HG02610 (cell line): ENCODE data around the gene SERGEF.

Experiments
- ATAC-seq: cut with Tn5 transposase; IDR thresholded peaks from one replicate; pipeline ENCODE4 v1.9.1; 2021; ENCODE audit warnings: mild to moderate bottlenecking, moderate library complexity; ENCODE audit not compliant: unreplicated experiment

SERGEF gene

DNA sequence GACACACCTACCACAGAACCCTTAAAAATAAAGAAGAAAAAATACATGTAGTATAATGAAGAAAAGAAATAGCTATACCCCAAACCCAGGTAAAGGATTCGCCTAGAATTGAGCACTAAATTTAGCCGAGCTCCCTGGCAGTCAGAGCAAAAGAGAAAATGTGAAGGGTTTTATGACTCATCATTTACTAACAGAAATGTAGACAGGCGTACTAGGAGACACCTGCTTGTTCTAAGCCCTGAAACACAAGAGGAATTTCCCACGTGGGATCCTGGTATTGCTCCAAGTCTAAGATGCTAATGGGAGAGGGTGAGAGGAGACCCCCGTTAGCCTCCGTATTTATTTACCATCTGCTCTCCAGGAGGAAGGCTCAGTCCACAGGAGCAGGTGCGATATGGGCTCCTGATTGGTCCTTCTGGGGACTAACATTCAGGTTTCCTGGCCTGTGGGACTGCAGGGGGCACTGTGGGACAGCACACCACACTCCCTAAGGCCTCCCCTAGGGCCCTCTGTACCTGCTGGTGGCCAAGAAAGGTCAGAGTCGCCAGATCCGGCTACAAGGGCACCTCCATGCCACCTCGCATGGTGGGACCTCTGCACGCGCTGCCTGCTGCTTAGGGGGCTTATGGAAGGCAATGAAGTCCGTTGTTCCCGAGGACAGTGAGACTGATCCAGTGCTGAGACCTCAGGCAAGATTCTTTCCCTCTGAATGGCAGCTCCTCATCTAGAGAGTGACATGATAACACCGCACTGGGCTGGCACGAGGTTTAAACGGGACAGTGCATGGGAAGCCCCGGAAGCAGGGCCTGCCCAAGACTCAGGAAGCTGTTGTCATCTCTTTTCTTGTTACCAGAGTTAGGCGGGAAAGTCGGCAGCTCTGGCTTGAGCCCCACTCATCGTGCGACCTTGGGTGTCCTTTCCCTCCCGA lies 252.5 kb downstream of the SERGEF start:
- no peak for ATAC-seq

DNA sequence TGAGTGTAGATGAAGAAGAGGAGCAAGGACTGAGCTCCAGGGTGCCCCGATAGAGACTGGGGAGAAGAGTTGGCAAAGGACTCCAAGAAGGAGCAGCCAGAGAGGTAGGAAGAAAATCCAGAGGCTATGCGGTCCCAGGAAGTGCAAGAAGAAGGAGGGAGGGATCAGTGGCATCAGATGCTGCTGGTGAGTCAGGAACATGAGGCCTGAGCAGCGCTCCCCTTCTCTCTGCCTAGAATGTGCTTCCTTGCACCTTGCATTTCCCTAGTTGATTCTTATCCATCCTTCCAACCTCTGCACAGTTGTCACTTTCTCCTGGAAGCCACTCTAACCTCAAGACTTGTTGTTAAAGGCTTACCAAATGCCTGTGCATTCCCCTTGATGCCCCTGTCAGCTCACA lies 257.0 kb downstream of the SERGEF start:
- no peak for ATAC-seq

DNA sequence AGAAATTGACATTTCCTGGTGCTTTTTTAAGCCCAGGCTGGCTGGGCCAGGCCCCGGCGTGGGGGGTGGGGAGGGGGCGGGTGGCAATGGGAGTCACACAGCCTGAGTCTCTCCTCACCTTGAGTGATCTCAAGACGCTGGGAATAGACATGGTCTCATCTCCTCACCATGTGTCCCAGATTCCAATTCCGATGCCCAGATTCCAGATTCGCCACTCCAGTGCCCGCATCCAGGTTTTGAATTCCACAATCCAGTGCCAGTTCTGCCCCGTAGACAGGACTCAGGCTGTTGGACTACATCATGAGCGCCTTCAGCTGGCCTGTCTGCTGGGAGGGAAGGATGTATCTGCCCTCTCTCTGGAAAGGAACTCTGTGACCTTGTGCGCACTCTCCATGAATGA lies 259.2 kb downstream of the SERGEF start:
- ATAC-seq: no peak

DNA sequence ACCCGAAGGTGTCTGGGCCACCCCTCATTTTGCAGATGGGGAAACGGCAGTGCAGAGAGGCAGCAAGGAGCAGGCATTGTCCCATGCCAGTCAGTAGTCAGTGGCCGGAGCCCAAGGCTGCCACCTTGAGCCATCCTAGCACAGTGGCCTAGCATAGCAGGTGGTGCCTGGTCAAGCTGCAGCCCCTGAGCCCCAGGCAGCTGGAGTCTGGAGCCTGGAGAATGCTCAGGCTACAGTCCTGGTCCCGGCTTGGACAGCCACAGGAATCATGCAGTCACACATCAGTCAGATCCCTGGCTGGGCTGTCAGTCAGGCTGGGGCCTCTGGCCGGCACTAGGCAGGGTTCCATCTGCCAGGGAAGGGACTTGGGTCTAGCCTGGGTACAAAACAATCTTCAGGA lies 259.7 kb downstream of the SERGEF start:
- no peak for ATAC-seq

DNA sequence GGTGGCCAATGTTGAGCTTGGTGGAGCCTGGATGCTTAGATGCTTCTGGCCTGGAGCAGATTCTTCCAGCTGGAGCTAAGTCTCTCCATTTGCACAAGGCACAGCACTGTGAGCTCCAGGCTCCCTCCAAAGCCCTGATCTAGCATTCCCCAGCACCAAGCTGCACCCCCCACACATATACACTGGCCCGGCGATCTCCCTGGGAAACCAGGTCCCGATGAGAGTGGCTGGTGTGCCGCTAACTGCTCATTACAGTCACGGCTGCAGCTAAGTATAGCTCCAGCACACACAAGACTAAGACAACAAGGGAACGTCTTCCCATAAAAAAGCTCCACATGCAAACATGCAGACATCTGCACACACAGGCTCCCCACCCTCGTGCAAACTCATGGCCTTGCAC lies 260.7 kb downstream of the SERGEF start:
- ATAC-seq: no peak

DNA sequence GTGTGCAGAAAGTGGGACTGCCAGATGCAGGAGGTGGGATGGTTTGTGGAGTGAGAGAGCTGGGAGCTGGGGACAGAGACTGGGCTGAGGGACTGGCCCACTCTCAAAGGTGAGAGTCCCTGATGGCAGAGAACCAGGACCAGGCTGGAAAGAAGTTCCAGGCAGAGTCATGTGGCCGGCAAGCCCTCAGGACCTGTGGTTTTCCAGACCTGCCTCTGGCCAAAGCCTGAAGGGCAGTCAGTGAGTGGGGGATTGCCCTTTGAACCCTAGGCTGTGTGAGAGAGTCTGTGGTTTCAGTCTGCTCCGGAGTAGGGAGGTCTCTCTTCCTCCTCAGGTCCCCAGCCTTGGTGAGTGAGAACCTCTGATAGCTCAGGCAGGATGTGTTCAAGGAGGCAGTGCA lies 261.3 kb downstream of the SERGEF start:
- ATAC-seq: no peak

DNA sequence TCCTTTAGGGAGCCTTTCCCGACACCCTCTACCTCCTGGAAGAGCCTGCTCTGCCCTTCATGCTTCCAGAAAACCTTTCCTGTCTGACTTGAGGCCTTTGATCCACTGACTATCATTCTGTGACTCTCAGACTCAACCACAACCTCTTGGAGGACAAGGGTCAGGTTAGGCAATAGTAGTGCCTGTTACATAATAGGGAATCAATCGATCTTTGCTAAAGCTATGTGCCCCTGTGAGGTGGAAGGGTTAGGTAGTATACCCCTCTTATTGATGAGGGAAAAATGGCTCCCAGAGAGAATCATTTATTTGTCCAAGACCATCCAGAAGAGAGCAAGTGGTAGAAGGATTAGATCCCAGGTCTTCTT lies 262.1 kb downstream of the SERGEF start:
- ATAC-seq: no peak

DNA sequence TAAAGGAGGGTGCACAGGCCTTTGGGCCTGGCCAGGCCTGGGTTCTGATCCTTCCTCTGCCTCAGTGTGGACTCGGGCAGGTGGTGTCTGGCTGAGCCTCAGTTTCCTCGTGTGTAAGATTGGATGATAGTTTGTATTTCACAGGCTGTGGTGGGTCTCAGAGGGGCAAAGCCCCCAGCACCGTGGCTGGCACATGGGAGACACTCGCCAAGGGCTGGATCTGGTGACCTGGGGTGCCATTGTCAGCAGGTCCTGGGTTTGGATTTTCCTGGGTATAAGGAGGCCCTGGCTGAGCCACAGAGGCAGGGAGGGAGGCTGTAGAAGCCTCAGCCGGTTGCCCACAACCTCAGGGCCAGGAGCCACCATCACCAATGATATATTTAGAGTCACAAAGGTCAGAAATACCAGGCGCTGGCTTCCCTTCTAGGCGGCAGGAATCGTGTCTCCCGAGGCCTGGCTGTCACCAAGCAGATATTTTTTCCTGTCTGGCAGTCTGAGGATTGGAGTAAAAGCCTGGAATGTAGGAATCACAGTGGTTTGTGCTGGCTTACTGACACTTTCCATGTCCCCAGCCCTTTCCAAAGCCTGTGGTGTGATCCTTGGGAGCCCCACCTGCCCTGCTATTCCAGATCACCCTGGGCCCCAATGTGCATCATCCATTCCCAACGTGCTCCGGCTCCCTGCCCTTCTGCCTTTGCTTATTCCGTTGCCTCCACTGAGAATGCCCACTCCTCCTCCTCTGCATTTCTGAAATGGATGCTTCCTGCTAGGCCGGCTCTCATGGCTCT lies 262.6 kb downstream of the SERGEF start:
- no peak for ATAC-seq

DNA sequence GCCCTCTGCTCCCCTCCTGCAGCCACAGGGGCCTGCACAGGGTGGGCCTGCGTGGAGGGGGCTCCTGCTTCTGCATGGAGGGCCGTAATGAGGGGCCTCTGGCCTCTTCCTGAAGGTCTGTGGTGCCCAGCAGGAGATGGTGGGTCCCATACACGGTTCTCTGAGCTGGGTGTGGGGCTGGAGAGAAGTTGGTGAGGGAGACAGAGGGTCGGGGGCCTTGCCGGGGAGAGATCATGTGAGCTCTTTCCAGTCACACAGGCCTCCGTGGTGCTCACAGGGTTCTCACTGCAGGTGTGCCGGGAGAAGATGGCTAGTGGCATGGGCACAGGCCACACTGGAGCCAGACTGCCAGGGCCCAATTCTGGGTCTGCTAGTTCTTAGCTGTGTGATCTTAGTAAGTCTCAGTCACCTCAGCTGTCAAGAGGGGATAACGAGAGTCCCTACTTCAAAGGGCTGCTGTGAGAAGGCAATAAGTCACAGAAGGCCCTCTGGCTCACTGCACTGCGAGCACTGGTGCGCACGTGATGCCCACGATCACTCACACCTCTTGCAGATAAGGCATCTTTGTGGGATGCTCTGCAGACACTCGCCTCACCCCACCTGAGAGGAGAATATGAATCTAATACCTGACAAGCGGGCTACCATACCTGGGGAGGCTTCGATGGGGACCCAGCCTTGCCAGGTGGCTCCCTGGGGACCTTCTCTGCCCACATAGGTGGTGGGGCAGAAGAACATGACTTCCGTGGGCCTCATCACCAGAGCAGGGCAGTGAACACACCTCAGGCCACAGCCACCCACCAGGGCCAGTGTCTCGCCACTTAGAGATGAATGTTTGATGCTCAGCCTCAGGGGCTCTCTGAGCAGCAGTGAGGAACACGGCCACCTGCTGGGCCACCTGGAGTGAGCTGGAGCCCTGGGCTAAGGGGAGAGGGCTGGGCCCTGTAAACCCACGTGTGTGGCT lies 263.8 kb downstream of the SERGEF start:
- ATAC-seq: no peak

DNA sequence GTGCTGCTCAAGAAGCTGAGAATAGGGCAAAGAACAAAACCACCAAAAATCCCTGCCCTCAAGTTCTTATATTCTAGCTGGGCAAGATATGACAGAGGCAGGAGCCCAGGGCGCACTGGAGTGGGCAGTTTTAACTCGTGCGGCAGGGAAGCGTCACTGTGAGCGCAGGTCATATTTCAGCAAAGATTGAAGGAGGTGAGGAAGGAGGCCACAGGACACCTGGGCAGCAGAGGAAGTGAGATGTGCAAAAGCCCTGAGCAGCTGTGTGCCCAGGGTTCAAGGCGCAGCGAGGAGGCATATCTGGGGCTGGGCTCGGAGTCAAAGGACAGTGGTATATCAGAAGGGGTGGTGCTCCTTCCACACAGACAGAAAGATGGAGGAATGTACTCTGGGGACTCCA lies 264.8 kb downstream of the SERGEF start:
- no peak for ATAC-seq

DNA sequence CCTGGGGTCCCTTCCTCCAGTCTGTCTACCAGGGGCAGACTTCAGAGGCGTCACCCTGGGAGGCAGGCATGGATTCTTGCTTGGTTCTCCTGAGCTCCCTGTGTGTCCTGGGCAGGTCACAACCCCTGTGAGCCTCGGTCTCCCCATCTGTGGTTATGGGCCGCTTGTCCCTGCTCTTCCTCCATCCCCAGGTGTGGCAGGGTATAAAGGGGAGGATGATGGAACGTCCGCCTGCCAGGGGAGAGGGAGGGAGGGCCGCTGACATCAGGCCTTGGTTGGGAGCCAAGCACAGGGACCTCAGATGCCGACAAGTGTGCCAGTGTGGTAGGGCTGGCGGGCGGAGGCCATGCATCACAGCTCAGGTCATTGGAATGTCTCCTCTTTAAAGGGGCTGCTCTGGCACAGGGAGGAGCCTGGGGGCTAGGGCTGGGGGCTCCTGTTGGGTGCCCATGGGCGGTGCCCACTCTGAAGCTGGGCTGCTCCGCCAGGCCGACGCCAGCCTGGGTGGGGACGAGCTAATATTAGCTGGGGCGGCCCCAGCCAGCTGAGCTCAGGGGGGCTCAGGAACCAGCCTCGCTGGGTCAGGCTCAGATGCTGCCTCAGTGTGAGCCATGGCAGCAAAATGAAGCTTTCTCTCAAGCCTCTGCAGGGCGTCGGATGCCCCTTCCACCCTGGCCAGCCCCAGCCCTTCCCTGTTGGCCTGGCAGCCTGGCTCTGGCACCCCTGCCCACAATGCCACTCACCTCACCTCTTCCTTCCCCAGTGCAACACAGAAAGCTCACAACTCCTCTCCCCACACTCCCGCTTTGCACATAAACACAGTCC lies 265.5 kb downstream of the SERGEF start:
- no peak for ATAC-seq

DNA sequence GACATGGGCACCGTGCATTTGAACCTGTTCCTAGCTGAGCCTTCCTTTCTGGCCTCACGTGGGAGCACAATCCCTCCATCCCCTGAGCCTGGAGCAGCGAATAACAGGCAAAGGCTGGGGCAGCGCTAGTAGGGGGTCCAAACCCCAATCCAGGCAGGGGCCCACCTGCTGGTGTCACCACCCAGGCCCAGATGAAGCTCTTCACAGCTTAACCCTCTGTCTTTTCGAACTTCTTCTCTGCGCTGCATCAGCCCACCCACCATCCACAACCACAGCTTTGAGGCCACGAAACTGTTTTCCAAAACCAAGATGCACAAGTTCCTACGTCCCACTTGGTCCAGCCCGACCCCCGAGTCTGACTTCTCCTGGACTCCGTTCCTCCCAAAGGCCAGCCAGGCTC lies 266.8 kb downstream of the SERGEF start:
- ATAC-seq: no peak

DNA sequence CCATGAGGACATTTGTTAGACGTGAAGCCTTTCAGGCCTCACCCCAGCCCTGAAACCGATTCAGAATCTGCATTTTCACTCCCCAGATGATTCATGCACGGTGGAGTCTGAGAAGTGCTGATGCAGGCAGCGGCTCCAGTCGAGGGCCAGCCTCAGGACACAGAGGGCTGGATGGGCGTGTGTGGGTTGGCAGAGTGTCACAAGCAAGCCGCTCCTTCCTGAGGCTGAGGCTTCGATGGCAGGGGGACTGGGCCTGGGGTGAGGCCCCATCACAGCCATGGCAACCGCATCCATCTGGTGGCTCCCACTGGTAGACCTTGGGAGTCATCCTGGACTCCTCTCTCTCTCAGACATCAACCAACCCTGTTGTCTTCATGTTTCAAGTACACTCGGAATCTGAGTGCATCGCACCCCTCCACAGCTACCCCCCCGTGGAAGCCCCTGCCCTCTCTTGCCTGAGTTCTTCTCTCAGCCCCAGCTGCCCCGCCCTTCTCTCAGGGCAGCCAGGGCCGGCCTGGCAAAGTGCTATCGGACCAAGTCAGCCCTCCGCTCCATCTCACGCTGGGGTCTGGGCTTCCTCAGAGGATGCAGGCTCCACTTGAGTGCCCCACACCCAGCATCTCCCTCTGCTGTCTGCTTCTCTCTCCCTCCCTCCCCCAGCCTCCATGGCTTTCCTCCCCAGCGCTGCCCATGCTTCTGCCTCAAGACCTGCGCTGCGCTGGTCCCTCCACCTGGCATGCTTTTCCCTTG lies 267.6 kb downstream of the SERGEF start:
- no peak for ATAC-seq

DNA sequence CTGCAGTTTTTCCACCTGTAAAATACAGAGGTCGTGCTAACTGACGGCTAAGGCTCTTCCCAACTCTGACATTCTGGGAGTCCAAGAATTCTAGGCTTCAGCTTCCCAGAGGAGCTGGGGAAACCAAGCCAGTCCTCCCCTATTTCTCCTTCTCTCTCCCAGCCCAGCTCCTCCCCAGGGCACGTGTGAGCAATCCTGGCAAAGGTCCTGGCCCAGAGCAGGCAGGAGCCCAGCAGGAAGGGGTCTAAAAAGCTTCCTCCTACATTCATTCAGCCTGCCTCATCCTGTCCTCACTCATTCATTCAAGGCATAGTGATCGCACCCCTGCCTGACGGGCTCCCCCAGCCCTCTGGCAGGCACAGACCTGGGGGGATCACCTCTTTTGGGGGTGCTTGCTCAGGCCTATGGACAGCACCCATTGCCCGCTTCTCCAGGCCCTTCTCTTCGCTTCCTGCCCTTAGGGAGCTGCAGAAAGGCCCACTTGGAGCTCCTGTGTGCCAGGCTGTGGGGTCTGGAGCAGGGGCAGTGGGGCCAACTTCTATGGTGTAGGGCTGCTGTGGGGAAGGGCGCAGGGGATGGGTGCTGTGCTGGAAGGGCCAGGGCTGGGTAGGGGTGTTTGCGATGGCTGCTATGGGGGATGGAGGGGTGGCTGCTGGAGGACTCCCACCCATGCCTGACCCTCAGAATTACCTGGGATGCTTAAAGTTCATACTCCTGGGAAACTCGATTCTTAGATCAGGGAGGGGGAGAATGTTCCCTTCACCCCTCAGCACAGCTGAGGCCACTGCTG lies 268.5 kb downstream of the SERGEF start:
- ATAC-seq: no peak

DNA sequence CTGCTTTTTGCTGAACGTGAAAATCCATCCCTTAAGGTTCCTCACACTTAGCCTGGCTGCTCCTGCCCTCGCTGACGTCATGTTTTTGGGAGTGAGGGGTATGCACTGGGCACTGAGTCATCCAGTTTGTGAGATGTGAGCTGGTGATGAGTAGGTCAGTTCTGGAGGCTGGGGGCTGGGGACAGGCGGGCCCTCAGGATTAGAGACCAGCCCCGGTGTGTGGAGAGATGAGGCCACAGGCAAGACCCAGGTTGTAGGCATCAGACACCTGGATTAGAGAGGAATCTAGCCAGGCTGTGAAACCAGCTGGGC lies 269.1 kb downstream of the SERGEF start:
- no peak for ATAC-seq

DNA sequence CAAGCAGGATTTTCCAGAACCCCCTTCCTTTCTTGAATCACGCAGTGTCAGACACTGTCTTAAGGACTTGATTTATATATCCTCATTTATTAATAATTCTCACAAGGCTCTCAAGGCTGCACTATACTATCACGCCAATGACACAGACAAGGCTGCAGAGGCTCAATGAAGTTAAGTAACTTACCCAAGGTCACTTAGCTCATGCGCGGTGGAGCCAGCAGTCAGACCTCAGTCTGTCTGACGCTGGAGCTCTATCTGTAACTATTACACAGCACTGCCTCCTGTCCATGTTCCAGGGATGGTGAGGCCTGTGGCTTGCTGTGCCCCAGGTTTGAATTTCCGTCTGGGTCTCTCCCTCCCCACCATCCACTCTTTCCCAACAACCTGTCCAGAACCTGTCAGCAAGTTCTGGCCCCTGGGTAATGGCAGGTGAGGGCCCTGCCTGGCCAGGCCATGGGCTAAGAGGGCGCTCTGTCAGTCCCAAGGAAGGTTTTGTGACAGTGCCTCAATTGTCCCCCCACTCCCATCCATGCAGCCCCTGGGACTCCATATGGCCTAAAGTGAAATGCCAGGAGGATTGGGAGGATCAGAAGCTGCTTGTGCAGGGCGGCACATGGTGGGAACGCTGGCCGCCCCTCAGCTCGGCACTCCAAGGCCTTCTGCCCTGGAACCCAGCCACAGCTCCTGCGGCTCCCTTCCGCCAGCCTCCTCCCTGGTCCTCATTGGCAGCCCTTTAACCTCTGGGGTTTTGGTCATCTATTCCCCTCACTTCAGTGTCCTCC lies 269.6 kb downstream of the SERGEF start:
- ATAC-seq: no peak

DNA sequence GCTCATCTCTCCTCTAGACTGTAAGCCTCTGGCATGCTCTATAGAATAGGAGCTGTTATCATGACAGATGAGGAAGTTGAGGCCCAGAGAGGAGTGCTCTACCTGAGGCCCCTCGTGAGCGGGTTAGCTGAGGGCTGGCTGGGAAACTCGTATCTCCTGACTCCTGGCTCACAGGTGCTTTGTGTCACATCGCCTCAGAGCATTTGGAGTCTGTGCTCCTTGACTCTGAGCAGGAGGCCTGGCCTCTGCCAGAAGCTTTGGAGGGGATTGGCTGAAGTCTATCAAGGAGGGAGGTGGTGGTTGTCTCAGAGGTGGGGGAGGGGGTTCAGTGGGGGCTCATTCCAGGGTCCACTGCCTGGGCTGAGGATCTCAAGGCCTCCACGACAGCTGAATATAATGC lies 270.8 kb downstream of the SERGEF start:
- ATAC-seq: no peak

DNA sequence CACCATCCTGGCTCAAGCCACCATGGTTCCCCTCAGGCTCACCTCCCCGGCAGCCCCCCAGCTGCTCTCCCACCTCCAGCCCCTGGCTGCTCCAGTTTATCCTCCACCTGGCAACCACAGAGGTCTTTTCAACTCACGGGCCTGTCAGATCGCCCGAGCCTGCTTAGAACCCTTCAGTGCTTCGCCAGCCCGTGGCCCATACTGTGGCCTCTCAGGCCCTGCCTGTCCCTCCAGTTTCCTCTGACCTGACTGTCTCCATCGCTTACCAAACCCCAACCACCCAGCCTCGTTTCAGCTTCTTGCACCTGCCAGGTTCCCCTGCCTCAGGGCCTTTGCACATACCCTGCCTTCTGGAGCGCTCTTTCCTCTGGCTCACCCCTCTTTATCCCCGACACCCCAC lies 271.4 kb downstream of the SERGEF start:
- ATAC-seq: no peak
